SK-N-SH treated with all-trans-retinoic acid at 6 μM for 48 hours (cell line): Measurements from ENCODE around the gene PNMA8A.

Experiments
- ATAC-seq: fragments of 200-7000 bp; cut with Tn5 transposase; 3 replicates; pipeline ENCODE4 v1.9.1; 2020; ENCODE audit warnings: mild to moderate bottlenecking, moderate library complexity
- BACH2 ChIP-seq: fragments of 250-450 bp; sonication (Bioruptor Pico); IDR thresholded peaks from 2 replicates; pipeline ENCODE4 v1.9.0; 2021; ENCODE audit warnings: mild to moderate bottlenecking, borderline replicate concordance
- CREB5 ChIP-seq: fragments of 250-450 bp; sonication (Bioruptor Pico); IDR thresholded peaks from 2 replicates; pipeline ENCODE4 v1.5.1; 2020; ENCODE audit warnings: low read depth, mild to moderate bottlenecking, moderate library complexity
- ESRRG ChIP-seq: fragments of 250-450 bp; sonication (Bioruptor Pico); IDR thresholded peaks from 2 replicates; pipeline ENCODE4 v1.6.1; 2021; ENCODE audit warnings: mild to moderate bottlenecking
- GLIS3 ChIP-seq: fragments of 250-450 bp; sonication (Bioruptor Pico); IDR thresholded peaks from 2 replicates; pipeline ENCODE4 v1.5.0; 2020; ENCODE audit warnings: mild to moderate bottlenecking, moderate library complexity
- ISL1 ChIP-seq: fragments of 250-450 bp; sonication (Bioruptor Pico); IDR thresholded peaks from 2 replicates; pipeline ENCODE4 v2.1.2; 2022; ENCODE audit warnings: mild to moderate bottlenecking, moderate library complexity
- PPARA ChIP-seq: fragments of 250-450 bp; sonication (Bioruptor Pico); IDR thresholded peaks from 2 replicates; pipeline ENCODE4 v1.5.0; 2020; ENCODE audit warnings: mild to moderate bottlenecking, borderline replicate concordance
- SNAI2 ChIP-seq: fragments of 250-450 bp; sonication (Bioruptor Pico); IDR thresholded peaks from 2 replicates; pipeline ENCODE4 v1.5.0; 2020; ENCODE audit warnings: mild to moderate bottlenecking, moderate library complexity
- TCF4 ChIP-seq: fragments of 250-450 bp; sonication (Bioruptor Pico); IDR thresholded peaks from 2 replicates; pipeline ENCODE4 v1.8.0; 2021; ENCODE audit warnings: mild to moderate bottlenecking, moderate library complexity, borderline replicate concordance
- TSHZ2 ChIP-seq: fragments of 250-450 bp; sonication (Bioruptor Pico); IDR thresholded peaks from 2 replicates; pipeline ENCODE4 v1.5.0; 2020; ENCODE audit warnings: mild to moderate bottlenecking, moderate library complexity
- ZFP3 ChIP-seq: fragments of 250-450 bp; sonication (Bioruptor Pico); IDR thresholded peaks from 2 replicates; pipeline ENCODE4 v1.5.0; 2020; ENCODE audit warnings: mild to moderate bottlenecking, moderate library complexity
- ZFP30 ChIP-seq: fragments of 450-650 bp; formaldehyde crosslinking; IDR thresholded peaks from 2 replicates; pipeline ENCODE4 v1.5.0; 2022; ENCODE audit warnings: mild to moderate bottlenecking, moderate library complexity
- ZNF565 ChIP-seq: fragments of 450-650 bp; formaldehyde crosslinking; conservative IDR thresholded peaks from 2 replicates; pipeline ENCODE4 v1.5.0; 2020; ENCODE audit warnings: low read depth, mild to moderate bottlenecking, moderate library complexity
- ZNF70 ChIP-seq: fragments of 450-650 bp; formaldehyde crosslinking; IDR thresholded peaks from 2 replicates; pipeline ENCODE4 v1.5.0; 2020; ENCODE audit warnings: mild to moderate bottlenecking, moderate library complexity
- ZNF8 ChIP-seq: fragments of 450-650 bp; formaldehyde crosslinking; IDR thresholded peaks from 2 replicates; pipeline ENCODE4 v1.5.0; 2020; ENCODE audit warnings: mild to moderate bottlenecking, moderate library complexity
- TF ChIP-seq, protein P1 (sequence below): fragments of 250-450 bp; sonication (Bioruptor Pico); IDR thresholded peaks from 2 replicates; pipeline ENCODE4 v1.8.0; 2021; ENCODE audit warnings: low read depth, mild to moderate bottlenecking, moderate library complexity, borderline replicate concordance
- TF ChIP-seq, protein P2 (sequence below): fragments of 250-450 bp; sonication (Bioruptor Pico); IDR thresholded peaks from 2 replicates; pipeline ENCODE4 v1.8.0; 2020; ENCODE audit warnings: mild to moderate bottlenecking, moderate library complexity, borderline replicate concordance

The PNMA8A gene

GRCh38 chr19:46492841-46493235 lies 21.5 kb upstream of the PNMA8A start (continued):
- no peak for TF ChIP-seq TSHZ2 (CRISPR knock-in tag)
- TF ChIP-seq, all 23 proteins: peak for 0

DNA sequence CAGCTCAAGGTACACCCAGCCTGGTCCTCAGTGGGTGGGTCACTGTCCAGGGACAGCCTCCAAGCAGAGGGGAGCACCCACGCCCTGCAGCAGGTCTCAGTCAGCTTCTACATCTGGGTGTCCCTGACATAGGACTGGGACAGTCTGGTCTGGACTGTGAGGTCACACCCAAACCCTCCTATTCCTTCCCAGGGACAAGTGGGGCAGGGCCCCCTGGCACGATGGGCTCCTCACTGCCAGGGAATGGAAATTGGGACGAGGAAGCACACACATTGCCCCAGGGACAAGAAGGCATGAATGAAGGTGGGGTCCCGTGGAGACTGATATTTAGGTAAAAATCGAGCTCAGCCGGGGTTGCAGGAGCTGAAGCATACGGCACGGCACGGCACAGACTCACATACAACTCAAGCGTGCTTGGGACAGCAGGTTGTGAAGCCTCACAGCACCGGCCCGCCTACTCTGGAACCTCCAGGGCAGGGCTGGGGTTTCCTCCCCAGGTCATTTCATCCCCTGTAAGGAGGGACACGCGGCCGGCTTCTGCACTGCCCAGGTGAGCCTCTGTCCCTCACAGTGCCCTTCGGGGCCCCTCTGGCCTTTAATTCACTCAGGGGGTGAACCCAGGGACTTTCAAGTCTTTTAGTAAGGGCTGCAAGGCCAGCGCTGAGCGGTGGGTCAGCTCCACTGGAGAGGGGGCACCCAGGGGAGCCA lies 20.8 kb upstream of the PNMA8A start:
- no peak for TF ChIP-seq ZNF8 (CRISPR knock-in tag)
- TF ChIP-seq CREB5 (CRISPR knock-in tag): no peak
- TF ChIP-seq ZNF70 (CRISPR knock-in tag): no peak
- no peak for TF ChIP-seq ESRRG (CRISPR knock-in tag)
- no peak for TF ChIP-seq ZFP3 (CRISPR knock-in tag)
- no peak for TF ChIP-seq ISL1
- no peak for TF ChIP-seq GLIS3 (CRISPR knock-in tag)
- no peak for TF ChIP-seq PPARA (CRISPR knock-in tag)
- TF ChIP-seq ZNF565 (CRISPR knock-in tag): no peak
- TF ChIP-seq, protein P1, sequence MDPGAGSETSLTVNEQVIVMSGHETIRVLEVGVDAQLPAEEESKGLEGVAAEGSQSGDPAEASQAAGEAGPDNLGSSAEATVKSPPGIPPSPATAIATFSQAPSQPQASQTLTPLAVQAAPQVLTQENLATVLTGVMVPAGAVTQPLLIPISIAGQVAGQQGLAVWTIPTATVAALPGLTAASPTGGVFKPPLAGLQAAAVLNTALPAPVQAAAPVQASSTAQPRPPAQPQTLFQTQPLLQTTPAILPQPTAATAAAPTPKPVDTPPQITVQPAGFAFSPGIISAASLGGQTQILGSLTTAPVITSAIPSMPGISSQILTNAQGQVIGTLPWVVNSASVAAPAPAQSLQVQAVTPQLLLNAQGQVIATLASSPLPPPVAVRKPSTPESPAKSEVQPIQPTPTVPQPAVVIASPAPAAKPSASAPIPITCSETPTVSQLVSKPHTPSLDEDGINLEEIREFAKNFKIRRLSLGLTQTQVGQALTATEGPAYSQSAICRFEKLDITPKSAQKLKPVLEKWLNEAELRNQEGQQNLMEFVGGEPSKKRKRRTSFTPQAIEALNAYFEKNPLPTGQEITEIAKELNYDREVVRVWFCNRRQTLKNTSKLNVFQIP: no peak
- TF ChIP-seq ZFP30 (CRISPR knock-in tag): no peak
- no peak for TF ChIP-seq TCF4 (CRISPR knock-in tag)
- TF ChIP-seq BACH2 (CRISPR knock-in tag): no peak
- TF ChIP-seq, protein P2, sequence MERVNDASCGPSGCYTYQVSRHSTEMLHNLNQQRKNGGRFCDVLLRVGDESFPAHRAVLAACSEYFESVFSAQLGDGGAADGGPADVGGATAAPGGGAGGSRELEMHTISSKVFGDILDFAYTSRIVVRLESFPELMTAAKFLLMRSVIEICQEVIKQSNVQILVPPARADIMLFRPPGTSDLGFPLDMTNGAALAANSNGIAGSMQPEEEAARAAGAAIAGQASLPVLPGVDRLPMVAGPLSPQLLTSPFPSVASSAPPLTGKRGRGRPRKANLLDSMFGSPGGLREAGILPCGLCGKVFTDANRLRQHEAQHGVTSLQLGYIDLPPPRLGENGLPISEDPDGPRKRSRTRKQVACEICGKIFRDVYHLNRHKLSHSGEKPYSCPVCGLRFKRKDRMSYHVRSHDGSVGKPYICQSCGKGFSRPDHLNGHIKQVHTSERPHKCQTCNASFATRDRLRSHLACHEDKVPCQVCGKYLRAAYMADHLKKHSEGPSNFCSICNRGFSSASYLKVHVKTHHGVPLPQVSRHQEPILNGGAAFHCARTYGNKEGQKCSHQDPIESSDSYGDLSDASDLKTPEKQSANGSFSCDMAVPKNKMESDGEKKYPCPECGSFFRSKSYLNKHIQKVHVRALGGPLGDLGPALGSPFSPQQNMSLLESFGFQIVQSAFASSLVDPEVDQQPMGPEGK (CRISPR knock-in tag): no peak
- ATAC-seq: no peak

DNA sequence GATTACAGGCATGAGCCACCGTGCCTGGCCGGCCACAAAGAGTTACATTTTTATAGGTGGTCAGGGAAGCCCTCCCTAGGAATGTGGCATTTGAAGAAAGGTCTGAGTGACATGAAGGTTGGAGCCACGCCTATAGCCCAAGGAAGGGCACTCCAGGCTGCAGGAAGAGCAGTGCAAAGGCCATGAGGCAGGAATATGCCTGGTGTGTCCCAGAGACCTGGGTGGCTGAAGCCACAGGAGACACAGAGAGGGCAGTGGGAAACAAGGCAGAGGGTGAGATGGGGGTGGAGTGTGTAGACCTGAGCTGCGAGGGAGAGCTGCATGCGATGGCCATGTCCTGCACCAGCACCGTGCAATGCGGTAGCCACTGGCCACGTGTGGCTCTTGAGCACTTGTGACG lies 19.4 kb upstream of the PNMA8A start:
- ATAC-seq: no peak
- TF ChIP-seq BACH2 (CRISPR knock-in tag): no peak
- no peak for TF ChIP-seq SNAI2 (CRISPR knock-in tag)
- TF ChIP-seq, protein P1: no peak
- TF ChIP-seq, protein P2 (CRISPR knock-in tag): no peak
- TF ChIP-seq CREB5 (CRISPR knock-in tag): no peak
